ENCODE data around the gene EPB42. TPM values are rescaled to one million over a fixed set of nuclear protein-coding genes. Genes with fewer than 3 reads are reported as not detected.

Gene EPB42
- total RNA-seq, 4 donors from 2014 or later, result not detected

- no peaks in the 10 kb centered on the region for H3K4me1 ChIP-seq
- no peak overlapping the region for H3K27ac ChIP-seq
- peaks cover 60% of the 10 kb centered on the region for H3K36me3 ChIP-seq
- no peak overlapping the region for H3K4me3 ChIP-seq
- TF ChIP-seq POLR2AphosphoS5 (IDR thresholded peaks at IDR 0.05), result no peak
- TF ChIP-seq CTCF (IDR thresholded peaks at IDR 0.05), result no peak
- TF ChIP-seq EP300 (IDR thresholded peaks at IDR 0.05), result no peak
- no peak for TF ChIP-seq POLR2A (IDR thresholded peaks at IDR 0.05)
- 84% methylated on average over 10 of the region's 10 CpGs for WGBS
- H3K9me3 ChIP-seq, result peaks cover 4% of the 10 kb centered on the region
- no peaks in the 10 kb centered on the region for H3K27me3 ChIP-seq
- DNase-seq (ENCODE audit: low spot score in 2 of 2), result no peak
Observed at GRCh38 chr15:43196760-43197548, 23.9 kb downstream of the EPB42 start.

- Histone ChIP-seq H3K27ac (no peak overlapping the region), H3K4me1 (peaks cover 3% of the 10 kb centered on the region), H3K36me3 (peaks cover 82% of the 10 kb centered on the region), H3K27me3 (no peaks in the 10 kb centered on the region), H3K4me3 (no peak overlapping the region), H3K9me3 (peaks cover 4% of the 10 kb centered on the region)
- TF ChIP-seq EP300 (IDR thresholded peaks at IDR 0.05) (no peak), POLR2A (IDR thresholded peaks at IDR 0.05) (no peak), POLR2AphosphoS5 (IDR thresholded peaks at IDR 0.05) (no peak), CTCF (IDR thresholded peaks at IDR 0.05) (no peak)
- DNase-seq (ENCODE audit: low spot score in 2 of 2), result no peak
- 83% methylated on average over 2 of the region's 2 CpGs for WGBS
Observed at GRCh38 chr15:43194795-43195194, 26.0 kb downstream of the EPB42 start.

GRCh38 chr15:43193710-43194109, 27.1 kb downstream of the EPB42 start:
- H3K27me3 ChIP-seq, result no peaks in the 10 kb centered on the region
- DNase-seq (ENCODE audit: low spot score in 2 of 2), result no peak
- TF ChIP-seq POLR2A (IDR thresholded peaks at IDR 0.05) (no peak), POLR2AphosphoS5 (IDR thresholded peaks at IDR 0.05) (no peak), CTCF (IDR thresholded peaks at IDR 0.05) (no peak), EP300 (IDR thresholded peaks at IDR 0.05) (no peak)
- H3K9me3 ChIP-seq, result peaks cover 4% of the 10 kb centered on the region
- H3K4me3 ChIP-seq, result no peak overlapping the region
- H3K36me3 ChIP-seq, result peaks cover 87% of the 10 kb centered on the region
- no peak overlapping the region for H3K27ac ChIP-seq
- peaks cover 11% of the 10 kb centered on the region for H3K4me1 ChIP-seq
- WGBS, result 96% methylated on average over 2 of the region's 2 CpGs

GRCh38 chr15:43190178-43190577, 30.6 kb downstream of the EPB42 start:
- no peak overlapping the region for H3K4me3 ChIP-seq
- no peak for TF ChIP-seq POLR2AphosphoS5 (IDR thresholded peaks at IDR 0.05)
- TF ChIP-seq CTCF (IDR thresholded peaks at IDR 0.05), result no peak
- no peak for TF ChIP-seq EP300 (IDR thresholded peaks at IDR 0.05)
- no peak for TF ChIP-seq POLR2A (IDR thresholded peaks at IDR 0.05)
- peaks cover 31% of the 10 kb centered on the region for H3K4me1 ChIP-seq
- H3K9me3 ChIP-seq, result no peaks in the 10 kb centered on the region
- 72% methylated on average over 1 of the region's 1 CpG for WGBS
- H3K27me3 ChIP-seq, result no peaks in the 10 kb centered on the region
- no peak for DNase-seq (ENCODE audit: low spot score in 2 of 2)
- no peak overlapping the region for H3K27ac ChIP-seq
- peaks cover 53% of the 10 kb centered on the region for H3K36me3 ChIP-seq

- 60% methylated on average over 2 of the region's 2 CpGs for WGBS
Observed at GRCh38 chr15:43189296-43189695, 31.5 kb downstream of the EPB42 start.

More at GRCh38 chr15:43189296-43189695, 31.5 kb downstream of the EPB42 start:
- no peak for DNase-seq (ENCODE audit: low spot score in 2 of 2)
- no peak overlapping the region for H3K4me3 ChIP-seq
- TF ChIP-seq POLR2AphosphoS5 (IDR thresholded peaks at IDR 0.05) (no peak), EP300 (IDR thresholded peaks at IDR 0.05) (no peak), POLR2A (IDR thresholded peaks at IDR 0.05) (no peak), CTCF (IDR thresholded peaks at IDR 0.05) (no peak)
- peaks cover 31% of the 10 kb centered on the region for H3K4me1 ChIP-seq
- H3K27ac ChIP-seq, result no peak overlapping the region
- no peaks in the 10 kb centered on the region for H3K9me3 ChIP-seq
- H3K27me3 ChIP-seq, result no peaks in the 10 kb centered on the region
- H3K36me3 ChIP-seq, result peaks cover 44% of the 10 kb centered on the region
